ENCODE measurements around the gene RHEB.

DNA sequence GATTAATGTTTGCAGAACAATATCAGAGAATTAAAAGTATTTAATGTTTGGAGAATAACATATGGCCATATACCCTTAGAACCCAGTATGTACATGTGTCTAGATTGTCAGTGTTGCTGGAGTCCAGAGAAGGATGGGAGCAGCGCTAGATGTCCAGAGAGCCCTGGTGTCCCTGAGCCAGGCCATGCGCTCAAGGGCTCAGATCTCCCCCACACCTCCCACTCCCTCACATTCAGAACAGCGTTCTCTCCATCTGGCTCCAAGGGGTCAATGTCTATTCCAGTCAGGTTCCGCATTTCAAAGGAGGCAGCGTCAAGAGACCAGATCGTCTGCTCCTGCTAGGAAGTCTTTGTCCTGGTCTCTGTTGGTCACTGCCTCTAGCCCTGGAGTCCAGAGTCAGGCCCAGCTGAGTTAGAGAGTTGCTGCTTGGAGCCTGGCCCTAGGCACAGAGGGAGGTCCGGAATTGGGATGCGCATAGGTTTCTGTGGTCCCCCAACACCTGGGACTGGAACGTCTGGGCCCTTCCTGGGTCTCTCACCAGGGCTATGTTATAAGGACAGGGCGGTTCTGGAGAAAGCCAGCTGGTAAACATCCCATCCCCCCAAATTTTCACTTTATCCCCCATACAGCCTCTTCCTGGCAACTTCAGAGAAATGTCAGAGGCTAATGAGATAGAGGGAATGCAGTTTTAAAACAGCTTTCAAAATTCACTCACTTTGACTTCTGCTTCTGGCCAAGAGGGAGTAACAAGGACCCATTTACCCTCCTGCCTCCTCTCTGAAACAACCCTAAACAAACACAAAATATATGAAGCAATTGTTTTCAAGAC, 103.4 kb downstream of the RHEB start:
- TF ChIP-seq ARNTL (CRISPR knock-in tag; IDR thresholded peaks at IDR 0.05; ENCODE audit: borderline replicate concordance, low read depth) (no peak), RARB (CRISPR knock-in tag; IDR thresholded peaks at IDR 0.05) (no peak), OSR1 (CRISPR knock-in tag; IDR thresholded peaks at IDR 0.05) (no peak), TOX (CRISPR knock-in tag; IDR thresholded peaks at IDR 0.05; ENCODE audit: borderline replicate concordance) (no peak), ISL1 (CRISPR knock-in tag; IDR thresholded peaks at IDR 0.05) (no peak), PATZ1 (CRISPR knock-in tag; IDR thresholded peaks at IDR 0.05; ENCODE audit: borderline replicate concordance) (no peak), GLIS3 (CRISPR knock-in tag; IDR thresholded peaks at IDR 0.05) (no peak), ZFP3 (CRISPR knock-in tag; IDR thresholded peaks at IDR 0.05) (no peak), TCF4 (CRISPR knock-in tag; IDR thresholded peaks at IDR 0.05; ENCODE audit: borderline replicate concordance) (no peak), SNAI2 (CRISPR knock-in tag; IDR thresholded peaks at IDR 0.05) (no peak), ZNF70 (CRISPR knock-in tag; IDR thresholded peaks at IDR 0.05) (no peak), ESRRG (CRISPR knock-in tag; IDR thresholded peaks at IDR 0.05) (no peak)
- TF ChIP-seq, protein P1, sequence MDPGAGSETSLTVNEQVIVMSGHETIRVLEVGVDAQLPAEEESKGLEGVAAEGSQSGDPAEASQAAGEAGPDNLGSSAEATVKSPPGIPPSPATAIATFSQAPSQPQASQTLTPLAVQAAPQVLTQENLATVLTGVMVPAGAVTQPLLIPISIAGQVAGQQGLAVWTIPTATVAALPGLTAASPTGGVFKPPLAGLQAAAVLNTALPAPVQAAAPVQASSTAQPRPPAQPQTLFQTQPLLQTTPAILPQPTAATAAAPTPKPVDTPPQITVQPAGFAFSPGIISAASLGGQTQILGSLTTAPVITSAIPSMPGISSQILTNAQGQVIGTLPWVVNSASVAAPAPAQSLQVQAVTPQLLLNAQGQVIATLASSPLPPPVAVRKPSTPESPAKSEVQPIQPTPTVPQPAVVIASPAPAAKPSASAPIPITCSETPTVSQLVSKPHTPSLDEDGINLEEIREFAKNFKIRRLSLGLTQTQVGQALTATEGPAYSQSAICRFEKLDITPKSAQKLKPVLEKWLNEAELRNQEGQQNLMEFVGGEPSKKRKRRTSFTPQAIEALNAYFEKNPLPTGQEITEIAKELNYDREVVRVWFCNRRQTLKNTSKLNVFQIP (CRISPR knock-in tag; IDR thresholded peaks at IDR 0.05; ENCODE audit: borderline replicate concordance, low read depth): no peak
